Activated CD4-positive, CD25-positive, alpha-beta regulatory T cell treated with anti-CD3 and anti-CD28 coated beads, Interleukin-2, amount 50 U/mL, for 24 hours (primary cell): ENCODE results near the gene SHB.
"Not testable (repeated sequence)": the region's sequence is repeated elsewhere in the genome, so short reads cannot be mapped to it uniquely, and the experiment has no call there.

Source experiments
- ATAC-seq, 2 donors: fragments of 150-1000 bp; cut with Tn5 transposase; one replicate each; pipeline ENCODE4 v1.10.0; 2021; ENCODE audit warnings: mild to moderate bottlenecking in 1 of 2, moderate library complexity in 1 of 2

The SHB gene

DNA sequence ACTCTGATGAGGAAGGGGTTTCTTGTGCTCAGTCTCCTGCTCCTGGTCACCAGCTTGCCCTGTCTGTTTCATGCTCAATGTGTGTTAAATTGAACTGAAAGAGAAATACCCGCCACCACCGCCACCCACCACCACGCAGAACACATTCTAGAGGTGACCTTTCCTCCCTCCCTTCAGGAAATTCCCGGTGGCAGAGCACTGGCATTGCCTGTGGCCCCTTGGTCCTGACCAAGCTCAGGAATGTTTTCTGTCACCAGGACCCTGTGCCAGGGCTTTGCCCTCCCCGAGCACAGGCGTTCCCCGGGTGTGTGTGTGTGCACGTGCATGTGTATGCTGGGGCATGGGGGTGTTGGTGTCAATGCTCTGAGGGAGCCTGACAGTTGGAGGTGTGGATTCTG lies 154.9 kb downstream of the SHB start:
- ATAC-seq, result no peak

DNA sequence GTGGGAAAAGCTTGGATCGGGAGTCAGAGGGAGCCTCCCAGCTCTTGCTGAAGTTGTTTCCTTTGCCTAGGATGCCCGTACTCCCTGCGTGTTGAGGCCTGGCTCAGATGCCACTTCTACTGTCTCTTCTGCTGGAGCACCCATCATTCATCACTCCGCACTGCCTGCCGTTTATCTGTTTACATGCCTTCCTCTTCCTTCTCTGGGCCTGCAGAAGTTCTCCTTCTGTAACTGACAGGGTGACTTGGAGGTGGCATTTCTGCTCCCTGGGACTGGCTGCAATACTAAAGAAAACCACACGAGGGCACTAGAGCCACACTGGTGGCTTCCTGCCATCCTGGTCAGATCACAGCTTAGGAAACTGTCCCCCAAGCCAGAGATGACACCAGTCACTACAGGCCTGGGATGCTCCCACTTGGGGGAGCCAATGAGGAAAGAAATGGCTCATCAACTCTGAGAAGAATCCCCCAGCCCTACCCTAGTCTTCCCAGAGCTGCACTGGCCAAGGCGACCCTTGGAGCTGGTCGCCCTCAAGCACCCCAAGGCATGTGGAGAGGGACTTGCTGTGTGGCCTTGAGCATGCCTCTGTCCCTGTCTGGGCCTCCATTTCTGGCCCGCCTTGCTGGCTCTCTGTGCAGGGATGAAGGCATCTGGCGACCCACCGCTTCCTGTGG lies 155.4 kb downstream of the SHB start:
- ATAC-seq, result peak; percentile 72 to 77

DNA sequence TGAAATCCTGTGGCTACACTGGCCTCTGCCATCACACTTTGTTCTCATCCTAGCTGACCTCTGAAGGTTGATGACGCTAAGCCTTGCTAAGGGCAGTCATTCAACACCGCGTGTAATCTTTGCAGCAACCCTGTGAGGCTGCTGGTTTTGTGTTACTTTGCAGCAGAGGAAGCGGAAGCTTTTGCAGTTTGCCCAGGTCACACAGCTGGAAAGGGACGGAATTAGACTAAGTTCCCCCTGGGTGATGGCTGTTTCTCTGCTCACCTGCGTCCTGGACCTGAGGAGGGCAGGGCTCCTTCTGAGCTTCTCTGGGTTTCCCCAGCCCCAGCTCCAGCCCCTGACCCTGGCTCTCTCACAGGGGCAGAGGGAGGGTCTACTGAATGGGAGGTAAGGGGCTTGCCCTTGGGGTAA lies 157.8 kb downstream of the SHB start:
- ATAC-seq, result no peak

DNA sequence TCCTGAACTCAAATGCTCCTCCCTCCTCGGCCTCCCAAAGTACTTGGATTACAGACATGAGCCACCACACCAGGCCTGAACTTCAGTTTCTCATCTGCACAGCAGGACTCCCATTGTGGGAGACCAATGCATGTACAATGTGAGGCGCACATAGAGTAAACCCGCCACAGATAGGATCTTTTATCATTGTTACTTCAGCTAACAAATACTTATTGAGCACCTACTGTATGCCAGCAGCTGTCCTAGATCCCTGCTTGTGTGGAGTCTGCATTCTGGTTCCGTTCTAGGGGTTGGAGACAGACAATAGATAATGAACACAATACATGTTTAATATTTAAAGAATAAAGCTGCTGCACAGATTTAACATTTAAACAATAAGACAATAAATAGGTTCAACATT lies 158.8 kb downstream of the SHB start:
- no peak for ATAC-seq

DNA sequence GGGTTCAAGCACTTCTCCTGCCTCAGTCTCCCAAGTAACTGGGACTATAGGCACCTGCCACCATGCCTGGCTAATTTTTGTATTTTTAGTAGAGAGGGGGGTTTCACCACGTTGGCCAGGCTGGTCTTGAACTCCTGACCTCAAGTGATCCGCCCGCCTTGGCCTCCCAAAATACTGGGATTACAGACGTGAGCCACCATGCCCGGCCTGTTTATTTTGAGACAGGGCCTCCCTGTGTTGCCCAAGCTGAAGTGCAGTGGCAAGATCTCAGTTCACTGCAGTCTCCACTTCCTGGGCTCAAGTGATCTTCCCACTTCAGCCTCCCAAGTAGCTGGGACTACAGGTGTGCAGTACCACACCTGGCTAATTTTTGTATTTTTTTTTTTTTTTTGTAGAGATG lies 159.2 kb downstream of the SHB start:
- not testable (repeated sequence) for ATAC-seq

DNA sequence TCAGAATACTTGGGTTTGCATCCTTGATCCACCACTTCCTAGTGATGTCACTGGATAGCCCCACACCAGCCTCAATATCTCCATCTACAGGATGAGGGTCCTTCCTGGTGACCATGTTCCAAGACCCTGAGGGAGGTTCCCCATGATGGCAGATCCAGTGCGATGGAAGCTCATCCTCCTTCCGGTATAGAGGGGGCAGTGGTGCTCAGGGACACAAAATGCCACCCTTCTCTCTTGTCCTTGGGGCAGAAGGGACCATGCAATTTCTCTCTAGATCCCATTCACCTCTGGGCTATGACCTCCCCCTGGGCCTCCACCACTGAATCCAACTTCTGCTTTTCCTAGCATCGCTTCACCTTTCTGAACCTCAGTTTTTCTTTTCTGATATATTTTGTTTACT lies 159.7 kb downstream of the SHB start:
- no peak for ATAC-seq

DNA sequence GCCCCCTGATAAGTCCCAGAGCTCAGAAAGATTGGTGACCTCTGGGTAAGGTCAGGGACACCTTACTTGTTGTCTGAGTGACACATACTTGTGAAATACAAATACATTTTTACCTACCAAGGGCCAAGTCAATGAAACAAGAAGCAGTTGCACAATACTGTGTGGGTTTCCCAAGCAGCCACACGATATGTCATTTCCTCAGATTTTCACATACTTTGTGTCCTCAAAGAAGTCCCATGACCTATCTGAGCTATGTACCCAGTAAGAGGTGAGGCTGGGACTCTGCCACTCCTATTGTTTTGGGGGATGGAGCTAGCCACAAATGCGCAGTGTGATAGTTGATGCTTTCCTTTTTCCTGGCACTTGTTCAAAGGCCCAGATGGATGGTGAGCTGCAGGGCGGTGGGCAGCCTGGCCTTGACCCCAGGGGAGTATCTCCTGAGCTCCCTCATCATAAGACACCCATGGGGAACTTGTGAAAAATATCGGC lies 160.3 kb downstream of the SHB start:
- no peak for ATAC-seq

DNA sequence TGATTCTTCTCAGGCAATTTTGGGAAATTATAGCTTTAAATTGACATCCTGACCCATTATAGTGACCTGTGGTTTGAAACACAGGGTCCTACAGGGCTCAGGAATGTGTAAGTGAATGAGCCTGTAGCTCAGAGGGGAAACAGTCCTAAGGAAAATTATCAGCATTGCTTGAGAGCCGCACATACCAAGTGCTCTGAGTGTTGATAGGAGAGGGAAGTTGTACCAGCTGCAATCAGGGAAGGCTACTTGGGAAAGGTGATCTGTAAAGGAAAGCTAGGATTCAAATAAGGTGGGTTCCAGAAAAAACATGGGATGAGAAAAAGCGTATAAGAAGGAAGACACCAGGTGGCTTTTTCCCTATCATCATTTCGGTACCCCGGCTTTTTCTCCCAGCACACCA lies 160.7 kb downstream of the SHB start:
- no peak for ATAC-seq

DNA sequence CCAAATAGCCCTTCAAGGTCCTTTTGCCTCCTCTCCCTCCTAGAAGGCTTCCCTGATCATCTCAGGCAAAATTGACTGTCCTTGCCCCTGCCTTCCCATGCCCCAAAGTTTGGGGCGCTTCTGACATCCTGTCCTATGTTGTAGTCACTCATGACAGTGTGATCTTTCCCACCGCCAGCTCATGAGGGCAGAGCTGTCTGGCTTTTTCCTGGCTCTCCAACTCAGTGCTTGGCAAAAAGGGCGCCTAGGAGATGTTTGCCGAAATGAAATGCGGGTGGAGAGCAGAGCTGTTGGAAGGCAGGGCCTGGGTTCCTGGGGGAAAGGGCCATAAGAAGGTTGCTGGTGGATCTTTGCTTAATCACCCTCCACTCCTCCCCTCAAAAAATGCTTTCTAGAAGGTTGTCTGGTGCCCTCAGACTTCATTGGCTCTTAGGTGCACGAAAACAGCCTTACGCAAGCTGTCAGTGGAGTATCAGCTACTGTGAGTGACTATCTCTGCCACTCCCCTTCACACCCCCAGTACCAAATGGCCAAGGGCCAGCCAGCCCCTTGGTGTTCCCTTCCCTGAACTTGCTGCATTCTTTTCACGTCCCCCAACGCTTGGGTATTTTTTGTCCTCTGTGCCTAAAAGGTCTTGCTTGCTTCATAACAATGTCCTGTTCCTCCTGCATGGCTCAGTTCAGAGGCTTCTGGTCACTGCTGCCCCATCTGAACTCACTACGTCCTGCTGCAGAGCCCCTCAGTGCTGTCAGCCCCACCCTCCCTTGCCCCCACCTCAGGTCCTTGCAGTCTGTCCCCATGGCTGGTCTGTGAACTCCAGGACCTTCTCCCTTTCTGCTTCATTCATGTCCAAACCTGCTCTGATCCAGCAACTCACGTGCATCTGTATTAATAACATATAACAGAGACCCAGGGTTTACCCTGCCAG lies 162.5 kb downstream of the SHB start:
- no peak for ATAC-seq

DNA sequence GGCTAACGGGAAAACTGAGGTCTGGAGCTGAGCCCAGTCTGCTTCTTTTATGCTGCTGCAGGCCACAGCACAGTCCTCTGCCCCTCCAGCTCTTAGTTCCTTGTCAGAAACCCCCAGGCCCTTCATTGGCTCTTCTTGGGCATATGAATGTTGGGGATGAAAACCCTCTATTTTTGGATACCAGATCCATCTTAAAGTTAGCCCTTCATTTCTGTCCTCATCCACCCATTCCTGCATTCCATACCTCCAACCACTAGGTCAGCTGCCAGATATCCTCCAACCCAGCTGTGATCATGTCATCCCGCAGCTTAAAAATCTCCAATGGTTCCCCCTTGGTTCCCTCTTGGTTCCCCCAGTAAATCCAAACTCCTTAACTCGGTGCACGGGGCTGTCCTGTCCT lies 163.3 kb downstream of the SHB start:
- ATAC-seq, result no peak

DNA sequence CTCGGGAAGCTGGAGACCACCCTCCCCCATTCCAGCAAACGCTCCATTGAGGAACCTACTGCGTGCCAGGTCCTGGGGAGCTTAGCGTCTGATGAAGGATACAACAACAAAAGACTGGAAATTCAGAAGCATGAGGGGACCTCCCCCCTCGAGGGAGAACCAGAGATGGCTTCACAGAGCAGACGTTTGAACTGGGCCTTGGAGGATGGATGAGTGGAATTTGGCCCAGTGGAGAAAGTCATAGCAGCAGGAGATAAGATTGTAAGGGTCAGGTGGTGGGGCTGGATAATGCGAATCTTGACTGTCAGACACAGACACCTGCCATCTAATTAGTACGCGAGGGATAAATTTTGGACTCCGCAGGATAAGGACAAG lies 163.9 kb downstream of the SHB start:
- no peak for ATAC-seq

DNA sequence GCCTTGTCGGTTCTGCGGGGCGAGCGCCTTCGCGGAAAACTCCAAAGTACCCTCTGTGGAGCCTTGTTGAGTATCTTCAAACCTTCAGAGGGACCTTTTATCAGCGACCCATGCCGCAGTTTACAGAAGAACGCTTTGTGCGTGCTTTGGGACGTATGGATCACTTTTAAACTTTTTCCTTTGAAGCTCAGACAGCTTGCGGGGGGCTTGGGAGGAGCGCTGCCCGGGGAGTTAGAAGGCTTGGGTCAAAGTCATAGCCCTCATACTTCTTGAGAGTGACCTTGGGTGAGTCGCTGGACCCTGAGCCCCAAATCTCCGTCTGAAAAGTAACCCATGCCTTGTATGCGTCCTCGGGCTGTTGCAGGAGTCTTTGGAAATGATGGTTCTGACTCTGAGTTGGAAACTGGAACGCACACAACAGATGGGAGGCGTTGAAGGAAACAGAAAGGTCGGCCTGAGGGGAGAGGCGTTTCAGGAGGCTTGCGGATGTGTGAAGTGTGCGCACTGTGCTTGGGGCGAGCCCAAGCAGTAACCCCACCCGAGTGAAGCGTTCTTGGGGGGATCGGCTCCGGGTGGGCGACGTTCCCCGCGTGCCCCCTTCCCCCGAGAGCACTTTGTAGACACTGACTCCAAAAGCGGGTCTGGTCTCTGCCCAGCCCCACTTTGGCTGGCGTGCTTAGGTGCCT lies 164.4 kb downstream of the SHB start:
- ATAC-seq, result no peak

DNA sequence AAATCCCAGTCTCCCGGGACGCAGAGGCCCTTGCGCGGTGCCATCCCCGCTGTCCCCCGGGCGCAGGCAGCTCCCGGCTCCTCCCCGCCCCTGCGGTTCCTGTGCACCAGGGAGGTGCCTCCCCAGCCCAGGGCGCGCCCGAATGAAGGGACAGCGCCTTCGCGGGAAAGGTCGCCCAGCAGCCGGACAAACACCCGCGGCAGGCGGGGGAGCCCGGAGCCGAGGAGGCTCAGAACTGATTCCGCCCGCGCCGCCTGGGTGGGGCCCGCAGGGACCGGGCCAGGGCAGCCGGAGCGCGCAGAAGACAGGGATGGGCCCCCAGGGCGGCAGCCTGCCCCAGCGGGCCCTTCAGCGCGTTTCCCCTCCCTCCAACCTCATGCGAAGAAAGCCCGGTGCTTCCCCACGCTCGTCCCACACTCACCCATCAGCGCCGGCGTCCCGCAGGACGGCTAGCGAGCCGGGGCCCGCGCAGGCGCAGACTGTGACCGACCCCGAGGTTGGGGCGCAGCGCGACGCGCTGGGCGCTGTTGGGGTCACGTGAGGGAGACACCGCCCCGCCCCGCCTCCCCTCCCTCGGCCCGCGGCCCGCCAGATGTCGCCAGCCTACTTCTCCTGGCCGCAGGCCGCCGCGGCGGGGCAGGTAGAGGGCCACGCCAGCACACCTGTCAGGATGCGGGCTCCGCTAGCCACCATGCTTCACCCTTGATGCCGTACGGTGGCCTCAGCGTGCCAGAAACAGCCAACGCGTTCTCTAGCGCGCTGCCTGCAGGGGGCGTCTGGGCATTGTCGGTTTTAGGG lies 165.2 kb downstream of the SHB start, which contains the start of gene SLC25A51:
Gene SLC25A51, minus strand, starts transcription at position 481 of the 798 bp plus-strand sequence. CDS start 15,577 bp downstream, outside the sequence.
- ATAC-seq, result peak; percentile 80 to 82

DNA sequence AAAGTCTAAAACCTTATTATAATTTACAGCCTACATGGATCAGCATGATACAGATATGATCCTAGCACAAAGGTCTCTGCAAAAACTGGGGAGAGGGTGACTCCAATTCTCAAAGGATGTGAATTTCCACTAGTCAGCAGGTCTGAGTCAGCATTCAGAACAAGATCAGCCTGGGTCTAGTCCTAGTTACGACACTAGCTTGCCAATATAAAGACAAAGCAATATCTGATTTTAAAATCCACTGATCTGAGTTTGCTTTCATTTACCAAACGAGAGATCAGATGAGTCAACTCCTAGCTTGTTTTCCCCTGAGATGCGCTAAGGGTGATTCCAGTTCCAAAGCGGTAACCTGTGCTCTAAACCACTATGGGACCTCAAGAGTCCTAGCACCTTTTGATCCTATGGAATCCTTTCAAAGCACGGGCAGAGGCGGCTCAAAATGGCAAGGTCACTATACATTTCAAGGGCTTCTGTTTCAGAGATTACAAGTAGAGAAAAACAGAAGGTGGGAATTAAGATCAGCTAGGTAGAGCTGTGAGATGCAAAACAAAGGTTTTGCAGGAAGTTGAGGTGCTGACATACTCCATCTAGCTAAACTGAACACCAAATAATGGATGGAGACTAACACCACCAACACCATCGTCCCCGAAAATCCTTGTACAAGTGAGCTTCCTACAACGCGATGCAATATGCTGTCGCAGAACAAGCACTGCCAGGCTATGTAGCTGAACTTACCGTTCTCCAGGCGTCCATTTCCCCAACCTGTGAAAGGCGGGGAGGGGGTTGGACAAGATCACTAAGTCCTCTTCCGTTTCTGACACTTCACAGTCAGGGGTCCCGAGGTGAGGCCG lies 166.0 kb downstream of the SHB start:
- ATAC-seq, result peak; percentile 25 to 44

DNA sequence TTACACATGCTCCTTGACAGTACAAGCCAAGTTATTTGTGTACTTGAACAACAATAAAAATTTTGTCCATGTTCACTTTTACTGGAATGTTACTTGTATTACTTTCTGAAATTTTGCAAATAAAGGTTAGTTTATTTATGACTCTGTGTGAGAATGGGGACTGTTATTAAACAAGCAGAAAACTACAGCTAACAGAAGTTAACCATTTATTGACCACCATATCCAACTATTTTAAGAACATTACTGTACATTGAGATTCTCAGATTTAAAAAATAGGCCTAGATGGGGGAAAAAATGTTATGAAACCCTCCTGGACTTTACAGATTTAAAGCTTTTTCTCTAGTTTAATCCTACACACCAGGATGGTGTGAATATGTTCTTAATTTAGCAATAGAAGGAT lies 166.9 kb downstream of the SHB start:
- no peak for ATAC-seq

DNA sequence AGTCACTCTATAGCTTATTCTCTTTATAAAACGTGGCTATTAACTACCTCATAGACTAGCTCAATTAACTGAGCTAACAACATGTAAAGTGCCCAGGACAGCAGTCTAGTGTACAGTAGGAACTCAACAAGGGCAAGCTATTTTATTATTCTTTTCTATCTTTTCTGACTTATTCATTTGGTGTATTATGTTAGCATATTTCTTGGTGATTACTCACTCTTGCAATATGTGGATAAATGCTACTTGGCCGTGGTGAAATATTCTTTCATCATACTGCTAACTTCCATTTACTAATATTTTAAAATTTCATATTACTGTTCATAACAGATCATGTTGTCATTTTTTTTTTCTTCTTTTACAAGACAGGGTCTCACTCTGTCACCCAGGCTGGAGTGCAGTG lies 170.0 kb downstream of the SHB start:
- ATAC-seq, result no peak

DNA sequence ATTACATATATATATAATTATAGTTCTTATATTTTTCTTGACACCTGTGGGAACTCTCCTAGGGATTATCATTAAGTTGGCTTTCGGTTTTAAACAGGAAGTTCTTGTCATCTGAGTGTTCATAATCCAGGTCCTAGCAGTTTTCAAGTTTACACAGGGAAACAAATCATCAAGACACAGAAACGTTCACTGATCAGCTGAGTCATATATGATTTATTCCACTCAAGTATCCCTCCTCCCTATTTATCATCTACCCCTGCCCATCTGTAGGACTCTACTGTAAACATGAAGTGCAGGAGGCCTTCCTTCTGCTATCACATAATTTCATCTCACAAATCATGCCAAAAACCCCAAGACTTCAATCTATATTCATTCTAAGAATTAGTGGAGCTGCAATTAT lies 171.4 kb downstream of the SHB start:
- no peak for ATAC-seq

DNA sequence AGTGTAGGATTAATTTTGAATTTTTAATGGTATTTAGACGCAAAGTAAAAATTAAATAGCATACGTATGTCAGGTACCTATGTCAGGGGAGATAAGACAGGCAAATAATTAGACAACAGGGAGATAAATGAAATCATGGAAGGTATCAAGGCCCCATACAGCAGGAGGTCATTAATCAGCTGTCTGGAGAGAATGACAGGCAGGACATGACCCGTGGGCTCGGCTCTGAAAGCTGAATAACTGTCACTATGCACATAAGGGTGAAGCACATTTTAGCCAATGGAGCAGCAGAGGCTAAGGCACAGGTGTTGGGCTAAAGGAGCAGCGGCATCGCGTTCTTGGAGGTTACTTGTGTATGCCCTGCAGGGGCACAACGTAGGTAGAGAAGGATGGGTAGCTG lies 177.0 kb downstream of the SHB start:
- ATAC-seq, result no peak

DNA sequence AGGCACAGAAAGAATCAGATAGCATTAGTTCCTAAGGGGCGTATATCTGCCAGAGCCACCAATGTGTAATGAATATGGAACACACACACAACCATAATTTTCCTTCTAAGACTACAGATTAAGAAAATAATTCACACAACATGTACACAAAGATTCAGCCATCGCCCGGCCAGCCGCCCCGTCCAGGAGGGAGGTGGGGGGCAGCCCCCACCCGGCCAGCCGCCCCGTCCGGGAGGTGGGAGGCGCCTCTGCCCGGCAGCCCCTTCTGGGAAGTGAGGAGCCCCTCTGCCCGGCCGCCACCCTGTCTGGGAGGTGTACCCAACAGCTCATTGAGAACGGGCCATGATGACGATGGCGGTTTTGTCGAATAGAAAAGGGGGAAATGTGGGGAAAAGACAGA lies 178.0 kb downstream of the SHB start:
- ATAC-seq, result not testable (repeated sequence)

DNA sequence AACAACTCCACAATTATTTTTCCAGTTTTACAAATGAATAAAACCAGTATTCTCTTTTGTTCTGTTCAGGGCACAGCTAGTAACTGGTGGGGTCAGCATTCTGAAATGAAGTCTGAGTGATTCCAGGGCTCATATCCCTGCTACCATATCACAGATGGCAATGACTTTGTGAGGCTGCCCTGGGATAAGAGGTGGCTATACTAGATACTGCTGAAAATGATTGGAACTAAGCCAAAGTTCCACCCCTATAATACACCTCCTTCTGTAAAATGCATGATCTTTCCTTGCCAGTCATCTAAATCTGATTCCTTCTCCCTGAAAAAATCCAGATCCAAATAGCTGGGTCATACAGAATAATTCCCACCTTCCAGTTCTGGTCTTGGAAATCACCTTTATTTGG lies 179.5 kb downstream of the SHB start:
- ATAC-seq, result no peak

DNA sequence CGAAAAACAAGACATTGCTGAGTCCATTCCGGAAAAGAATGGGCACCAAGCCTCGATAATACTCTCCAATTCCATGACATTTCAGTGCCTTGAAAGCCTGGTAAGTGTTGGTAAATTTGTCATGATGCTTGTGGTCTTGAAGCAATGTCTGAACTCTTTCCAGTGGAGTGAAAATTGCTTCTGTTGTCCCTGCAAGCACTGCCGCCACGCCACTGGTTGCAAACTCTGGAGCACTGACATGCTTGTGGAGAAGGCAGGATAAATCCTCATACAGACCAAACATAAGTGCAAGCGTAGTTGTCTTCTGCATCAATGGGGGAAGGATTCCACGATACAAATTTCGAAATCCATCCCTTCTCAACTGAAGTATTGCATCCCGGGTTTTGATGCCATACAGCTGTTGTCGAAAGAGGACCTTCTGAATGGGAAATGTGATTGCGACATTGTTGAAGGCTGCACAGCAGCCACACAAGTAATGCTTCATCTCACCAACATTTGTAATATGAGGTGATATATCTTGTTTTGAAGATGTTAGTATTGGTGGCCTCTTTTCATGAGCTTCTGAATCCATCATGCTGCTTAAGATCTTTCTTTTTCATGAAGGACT lies 180.9 kb downstream of the SHB start:
- ATAC-seq, result not testable (repeated sequence)
